Sigmoid colon (tissue), 7 donors: ENCODE measurements around the gene KATNAL1. TPM values are rescaled to one million over a fixed set of nuclear protein-coding genes. Genes with fewer than 3 reads are reported as not detected.

Source experiments
- DNase-seq: peaks from one replicate; pipeline ENCODE4 v3.0.0-alpha.2; 2019
- H3K27ac ChIP-seq, 4 donors: fragments of 200-600 bp; sonication (generic); one replicate each; pipeline ENCODE4 v1.5.1; 2016 to 2019; ENCODE audit warnings: mild to moderate bottlenecking in 1 of 4
- H3K27me3 ChIP-seq, 3 donors: fragments of 200-600 bp; sonication (generic); one replicate each; pipeline ENCODE4 v1.5.1; 2019; ENCODE audit warnings: mild to moderate bottlenecking in 1 of 3
- H3K36me3 ChIP-seq, 4 donors: fragments of 200-600 bp; sonication (generic); one replicate each; pipeline ENCODE4 v1.5.1; 2016 to 2019
- H3K4me1 ChIP-seq, 4 donors: fragments of 200-600 bp; sonication (generic); one replicate each; pipeline ENCODE4 v1.5.1; 2017 to 2019
- H3K4me3 ChIP-seq, 4 donors: fragments of 200-600 bp; sonication (generic); one replicate each; pipeline ENCODE4 v1.5.1; 2017 to 2019; ENCODE audit warnings: mild to moderate bottlenecking in 2 of 4, moderate library complexity in 1 of 4
- H3K9me3 ChIP-seq, 4 donors: fragments of 200-600 bp in 3 of 4; sonication (generic) in 3 of 4; one replicate each; pipeline versions ENCODE4 v1.5.1 to v1.6.1; 2013 to 2019
- CTCF ChIP-seq, 4 experiments: fragments of 450-650 bp in 3 of 4; fragments of 200-600 bp in 1 of 4; IDR thresholded peaks; one replicate each; pipeline ENCODE4 v1.5.1; 2016 to 2019; ENCODE audit warnings: antibody characterized with exemption in 4 of 4, mild to moderate bottlenecking in 3 of 4, moderate library complexity in 2 of 4
- EP300 ChIP-seq, 4 donors: sonication (generic); formaldehyde crosslinking; IDR thresholded peaks; one replicate each; pipeline ENCODE4 v1.6.1; 2017; ENCODE audit warnings: antibody characterized with exemption in 4 of 4
- POLR2A ChIP-seq, 2 donors: fragments of 450-650 bp; IDR thresholded peaks; one replicate each; pipeline ENCODE4 v1.6.1; 2016; ENCODE audit warnings: antibody characterized with exemption in 2 of 2, mild to moderate bottlenecking in 2 of 2, moderate library complexity in 2 of 2
- POLR2AphosphoS5 ChIP-seq, 4 donors: sonication (generic); formaldehyde crosslinking; IDR thresholded peaks; one replicate each; pipeline ENCODE4 v1.6.1; 2017; ENCODE audit warnings: antibody characterized with exemption in 4 of 4
- WGBS, 2 donors: extraction: QIAGEN DNeasy Blood & Tissue Kit; methylation state at CpG; one replicate each; pipeline ENCODE4 v1.1.7; 2013; 5-methylcytosine and 5-hydroxymethylcytosine counted together
- intact Hi-C: fragments of 100-400 bp; cut with DNase I; formaldehyde crosslinking; loops from one replicate; pipeline ENCODE4 v1.15.1; 2023
- polyA plus RNA-seq, 3 donors: library from polyadenylated mRNA; stranded (reverse); fragments of 200-250 nt; gene quantifications; one replicate each; pipeline ENCODE4 v1.2.3, GENCODE V29; 2013
- small RNA-seq, 3 donors: library from RNA; depleted of rRNA; stranded (forward); fragments of <200 nt; gene quantifications; one replicate each; pipeline ENCODE3, GENCODE V24; 2016
- total RNA-seq, 4 donors: library from RNA; depleted of rRNA; stranded (reverse); fragments of >200 nt; gene quantifications; one replicate each; pipeline ENCODE4 v1.1.0, GENCODE V29; 2016
- donor health status: healthy with polysubstance abuse.
- donor health status: Bipolar disorder and iron deficiency.
- donor health status: healthy.

The KATNAL1 gene
- total and polyA plus RNA-seq, 7 donors: 0.92 to 51.2 (median 31.9) TPM

GRCh38 chr13:30154531-30154930 is 152.8 kb downstream of the KATNAL1 start:
- 93 to 94% methylated on average over 20 of the region's 20 CpGs for WGBS, 2 donors
- H3K9me3 ChIP-seq: no peaks in the 10 kb centered on the region

DNA sequence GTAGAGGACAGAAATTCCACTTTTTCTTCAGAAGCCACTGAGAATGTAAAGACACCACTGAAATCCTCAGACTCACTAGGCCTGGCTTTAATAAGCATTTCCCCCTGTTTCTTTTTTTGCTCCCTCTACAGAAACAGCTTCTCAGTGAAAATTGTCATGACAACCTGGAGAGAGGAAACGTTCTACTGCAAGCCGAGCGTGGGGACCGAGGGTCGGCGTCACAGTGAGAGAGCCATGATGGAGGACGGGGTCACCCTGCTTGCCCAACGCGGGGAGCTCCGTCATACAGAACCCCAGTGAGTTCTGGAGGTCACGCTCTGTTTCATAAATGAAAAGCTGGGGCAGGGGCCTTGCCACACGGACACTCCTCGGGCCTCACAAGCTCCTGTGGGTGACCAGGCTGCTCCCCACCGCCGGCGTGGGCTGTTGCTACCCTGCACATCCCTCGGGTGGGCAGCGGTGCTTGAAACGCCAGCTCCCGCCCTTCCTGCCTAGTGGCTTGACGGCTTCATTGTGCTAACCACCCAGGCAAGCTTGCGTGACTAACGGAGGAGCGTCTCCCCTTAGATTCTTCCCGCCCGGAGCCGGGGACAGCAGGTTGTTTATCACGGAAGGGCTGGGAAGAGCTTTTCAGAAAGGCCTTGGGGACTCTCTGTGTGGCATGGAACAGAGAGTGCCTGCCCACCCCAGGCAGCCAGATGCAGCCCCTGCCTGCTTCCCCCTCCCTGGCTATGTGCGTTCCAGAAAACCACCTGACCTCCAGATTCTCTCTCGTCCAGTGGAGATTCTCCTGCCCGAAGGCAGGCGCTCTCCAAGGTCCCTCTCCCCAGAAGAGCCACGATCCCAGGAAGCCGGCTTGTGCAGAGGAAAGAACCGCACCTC is 153.6 kb downstream of the KATNAL1 start:
- Histone ChIP-seq H3K4me3 (no peak overlapping the region), H3K27ac (no peak overlapping the region), H3K27me3 (peaks cover 0 to 24% (median 0%) of the 10 kb centered on the region in 3 donors), H3K9me3 (no peaks in the 10 kb centered on the region), H3K36me3 (no peaks in the 10 kb centered on the region), H3K4me1 (no peaks in the 10 kb centered on the region)
- intact Hi-C loops: no loop called here
- WGBS, 2 donors: 71 to 72% methylated on average over 35 of the region's 35 CpGs
- no peak for TF ChIP-seq POLR2AphosphoS5 (IDR thresholded peaks at IDR 0.05)
- TF ChIP-seq EP300 (IDR thresholded peaks at IDR 0.05): no peak
- no peak for TF ChIP-seq POLR2A (IDR thresholded peaks at IDR 0.05)
- peak; percentile 59 for DNase-seq

More at GRCh38 chr13:30154531-30154930, 152.8 kb downstream of the KATNAL1 start:
- Histone ChIP-seq H3K27me3 (peaks cover 0 to 24% (median 0%) of the 10 kb centered on the region in 3 donors), H3K36me3 (no peaks in the 10 kb centered on the region), H3K27ac (no peak overlapping the region), H3K4me1 (no peaks in the 10 kb centered on the region), H3K4me3 (no peak overlapping the region)
- intact Hi-C loops: no loop called here
- DNase-seq: peak; percentile 42
- TF ChIP-seq CTCF (IDR thresholded peaks at IDR 0.05) (no peak), POLR2AphosphoS5 (IDR thresholded peaks at IDR 0.05) (no peak)

Small RNA genes lying within 50 kb of the gene (small RNA-seq; reads per million reads assigned to genes)
- gene RNU6-64P: 0 reads per million in 3 donors

Other genes with a start within 250 kb of the KATNAL1 start
- 1 to 10 TPM in 1 of 4 donors, under 1 TPM in 1, not detected in 2; 0.95 to 1.6 TPM for gene UBE2L5, start 114.9 kb upstream of the KATNAL1 start, total RNA-seq
- under 1 TPM in 2 of 3 donors, not detected in 1; 0.09 to 0.60 TPM for gene UBE2L5, start 114.9 kb upstream of the KATNAL1 start, polyA plus RNA-seq
- gene HMGB1, start 158.4 kb upstream of the KATNAL1 start, total RNA-seq: 100 to 1,000 TPM; 212 to 492 (median 270) TPM
- 100 to 1,000 TPM; 306 to 519 (median 384) TPM for gene HMGB1, start 158.4 kb upstream of the KATNAL1 start, polyA plus RNA-seq